Femur (tissue), 1 donor: ENCODE measurements around the gene SGSH.
"Not testable (repeated sequence)": the region's sequence is repeated elsewhere in the genome, so short reads cannot be mapped to it uniquely, and the experiment has no call there.

Source experiments
- DNase-seq: peaks from one replicate; pipeline ENCODE4 v3.0.0-alpha.2; 2017

Gene SGSH

GRCh38 chr17:80220054-80220735 is at the start of gene SGSH, which contains the start of gene SLC26A11:
Gene SGSH (minus strand): TSS chr17:80220333. CDS start chr17:80220313, 20 bp downstream.
Gene SLC26A11 (plus strand): TSS chr17:80220427. CDS start chr17:80221561, 1,134 bp downstream.
- peak; percentile 86 for DNase-seq

DNA sequence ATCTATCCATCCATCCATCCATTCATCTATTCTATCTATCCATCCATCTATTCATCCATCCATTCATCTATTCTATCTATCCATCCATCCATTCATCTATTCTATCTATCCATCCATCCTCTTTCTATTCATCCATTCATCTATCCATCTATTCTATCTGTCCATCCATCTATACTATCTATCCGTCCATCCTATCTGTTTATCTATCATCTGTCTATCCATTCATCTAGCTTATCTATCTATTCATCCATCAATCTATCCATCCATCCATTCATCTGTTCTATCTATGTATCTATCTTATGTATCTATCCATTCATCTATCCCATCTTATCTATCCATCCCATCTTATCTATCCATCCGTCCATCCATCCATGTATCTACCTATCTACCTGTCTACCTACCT is 49.3 kb upstream of the SGSH start:
- no peak for DNase-seq

DNA sequence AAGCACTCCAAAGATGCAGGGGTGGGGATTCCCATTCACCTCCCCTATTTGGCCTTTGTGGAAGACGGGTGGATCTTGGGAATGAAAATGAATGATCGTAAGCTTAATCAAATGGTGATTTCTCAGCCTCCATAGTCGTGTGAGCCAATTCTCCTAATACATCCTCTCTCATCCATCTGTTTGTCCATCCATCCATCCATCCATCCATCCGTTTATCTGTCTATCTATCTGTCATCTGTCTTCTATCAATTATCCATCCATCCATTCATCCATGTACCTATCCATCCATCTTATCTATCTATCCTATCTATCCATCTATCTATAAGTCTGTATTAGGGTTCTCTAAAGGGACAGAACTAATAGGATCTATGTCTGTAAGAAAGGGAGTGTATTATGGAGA is 48.3 kb upstream of the SGSH start:
- DNase-seq, result no peak

DNA sequence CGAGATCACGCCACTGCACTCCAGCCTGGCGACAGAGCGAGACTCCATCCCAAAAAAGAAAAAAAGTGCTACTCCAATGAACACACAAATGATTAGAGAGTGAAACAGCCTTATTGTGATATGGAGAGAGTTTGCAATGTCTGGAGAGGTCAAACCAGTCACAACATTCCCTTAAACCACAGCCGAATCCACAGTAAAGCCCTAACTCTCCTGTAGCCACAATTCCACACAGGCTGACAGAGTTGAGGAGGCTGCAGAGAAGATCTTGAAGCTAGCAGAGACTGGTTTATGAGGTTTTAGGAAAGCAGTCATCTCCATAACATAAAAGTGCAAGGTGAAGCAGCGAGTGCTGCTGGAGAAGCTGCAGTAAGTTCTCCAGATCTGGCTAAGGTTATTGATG is 47.3 kb upstream of the SGSH start:
- DNase-seq, result no peak

DNA sequence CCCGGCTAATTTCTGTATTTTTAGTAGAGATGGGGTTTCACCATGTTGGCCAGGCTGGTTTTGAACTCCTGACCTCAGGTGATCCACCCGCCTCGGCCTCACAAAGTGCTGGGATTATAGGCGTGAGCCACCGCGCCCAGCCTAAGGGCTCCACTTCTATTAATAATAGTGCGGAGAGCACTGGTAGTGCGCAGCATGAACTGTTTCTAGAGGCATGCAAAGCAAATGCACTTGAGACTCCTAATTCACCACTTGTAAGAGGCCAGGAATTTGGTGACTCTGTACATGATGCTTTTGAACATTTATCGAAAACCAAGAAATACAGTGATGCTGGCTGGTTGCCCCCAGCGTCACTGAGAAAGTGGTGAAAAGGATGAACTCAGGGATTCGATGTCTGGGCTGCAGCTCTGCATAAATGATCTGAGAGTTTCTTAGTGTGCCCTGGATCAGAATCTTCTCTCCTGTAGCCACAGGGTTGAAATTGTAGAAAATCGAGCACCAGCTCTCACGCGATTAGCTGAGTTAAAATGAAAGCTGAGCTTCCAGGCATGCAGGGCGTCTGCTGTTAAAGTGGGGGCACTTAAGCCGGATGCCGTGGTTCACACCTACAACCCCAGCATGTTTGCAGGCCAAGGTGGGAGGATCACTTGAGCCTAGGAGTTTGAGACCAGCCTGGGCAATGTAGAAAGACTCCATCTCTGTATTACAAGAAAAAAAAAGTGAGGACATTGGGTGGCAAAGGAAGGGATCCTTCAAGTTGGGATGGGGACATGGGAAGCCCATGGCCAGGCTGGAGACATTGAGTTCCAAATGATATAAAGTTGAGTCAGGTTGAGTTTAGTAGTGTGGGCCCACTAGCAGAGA is 45.3 kb upstream of the SGSH start:
- no peak for DNase-seq

- DNase-seq, result no peak
Measured at GRCh38 chr17:80264205-80265075, 44.3 kb upstream of the SGSH start.

DNA sequence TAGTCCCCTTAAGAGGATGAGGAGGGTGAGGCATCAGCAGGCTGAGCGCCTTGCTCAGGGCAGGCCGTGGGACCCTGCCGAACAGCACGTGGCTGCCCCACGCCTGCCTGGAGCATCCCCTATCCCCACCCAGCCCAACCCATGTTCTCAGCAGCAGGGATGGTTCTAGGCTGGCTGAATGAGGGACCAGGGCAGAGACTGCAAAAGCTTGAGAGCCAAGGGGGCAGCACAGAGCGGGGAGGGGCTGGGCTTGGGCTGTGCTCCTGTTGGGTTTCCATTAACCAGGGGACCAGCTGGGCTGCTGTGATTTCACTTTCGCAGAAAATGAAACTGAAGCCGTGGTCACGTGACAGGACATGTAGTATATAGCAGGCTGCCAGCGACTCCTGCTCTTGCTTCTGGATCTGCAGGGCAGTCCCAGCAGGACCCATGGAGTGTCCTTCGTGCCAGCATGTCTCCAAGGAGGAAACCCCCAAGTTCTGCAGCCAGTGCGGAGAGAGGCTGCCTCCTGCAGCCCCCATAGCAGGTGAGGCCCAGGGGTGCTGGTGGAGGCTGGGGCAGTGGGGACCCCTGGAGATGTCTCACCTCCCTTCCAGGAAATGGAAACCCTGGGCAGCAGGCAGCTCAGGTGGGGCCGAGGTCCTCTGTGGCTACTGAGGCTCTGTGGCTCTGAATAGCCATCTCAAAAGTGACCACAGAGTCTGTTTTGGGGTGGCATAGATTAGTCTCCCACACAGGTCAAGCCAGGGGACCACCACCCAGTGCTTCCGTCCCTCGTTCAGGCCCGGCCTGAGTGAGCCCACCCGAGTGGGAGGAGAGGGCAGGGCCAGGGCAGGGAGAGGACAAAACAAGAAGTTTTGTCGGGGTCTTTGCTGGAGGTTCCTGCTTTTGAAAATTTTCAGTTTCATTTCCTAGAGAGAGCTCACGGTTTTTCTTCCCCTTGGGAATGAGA is 43.4 kb upstream of the SGSH start:
- peak; percentile 92 for DNase-seq

GRCh38 chr17:80262775-80263244 is 42.7 kb upstream of the SGSH start:
- no peak for DNase-seq

GRCh38 chr17:80262291-80262690 is 42.2 kb upstream of the SGSH start:
- DNase-seq, result no peak

DNA sequence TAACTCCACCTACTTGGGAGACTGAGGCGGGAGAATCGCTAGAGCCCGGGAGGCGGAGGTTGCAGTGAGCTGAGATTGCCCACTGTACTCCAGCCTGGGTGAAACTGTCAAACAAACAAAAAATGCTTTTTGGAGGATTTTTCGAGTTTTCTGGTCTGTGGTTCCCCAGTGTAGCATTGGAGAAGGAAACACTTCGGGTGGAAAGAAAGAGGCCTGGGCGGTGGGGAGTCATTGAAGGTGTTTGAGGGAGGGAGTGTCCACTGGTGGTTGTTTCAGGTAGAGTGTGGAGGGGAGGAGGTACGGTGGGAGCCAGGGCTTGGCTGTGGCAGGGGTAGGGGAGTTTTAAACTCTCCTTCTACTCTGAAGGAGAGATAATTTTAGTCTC is 41.8 kb upstream of the SGSH start:
- DNase-seq, result no peak

- peak; percentile 73 for DNase-seq
Measured at GRCh38 chr17:80261159-80261894, 41.2 kb upstream of the SGSH start.

GRCh38 chr17:80260791-80261158 is 40.6 kb upstream of the SGSH start, which contains the start of gene RNF213:
Gene RNF213 (plus strand): TSS chr17:80260852. CDS start chr17:80263682, 2,830 bp downstream.
- peak; percentile 60 for DNase-seq

DNA sequence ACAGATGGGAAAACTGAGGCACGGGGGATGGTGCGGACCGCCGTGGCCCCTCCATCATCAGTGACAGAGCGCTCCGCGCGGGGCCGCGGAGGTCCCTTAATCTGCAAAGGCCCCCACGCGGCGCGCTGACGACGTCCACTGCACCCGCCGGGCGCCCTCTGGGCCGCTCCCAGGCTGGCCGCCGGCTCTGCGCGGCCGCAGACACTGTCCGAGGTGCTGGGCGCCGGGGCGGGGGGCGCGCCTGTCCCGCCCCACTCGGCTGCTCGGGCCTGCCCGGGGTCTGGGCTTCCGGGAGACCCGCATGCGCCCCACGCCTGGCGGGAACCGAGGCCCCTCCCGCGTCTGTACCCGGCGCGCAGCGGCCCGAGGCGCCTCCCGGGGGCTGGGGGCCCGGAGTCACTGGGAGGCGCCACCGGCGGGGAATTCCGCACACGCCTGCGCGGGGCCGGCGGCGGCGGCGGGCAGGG is 40.0 kb upstream of the SGSH start:
- peak; percentile 77 for DNase-seq

DNA sequence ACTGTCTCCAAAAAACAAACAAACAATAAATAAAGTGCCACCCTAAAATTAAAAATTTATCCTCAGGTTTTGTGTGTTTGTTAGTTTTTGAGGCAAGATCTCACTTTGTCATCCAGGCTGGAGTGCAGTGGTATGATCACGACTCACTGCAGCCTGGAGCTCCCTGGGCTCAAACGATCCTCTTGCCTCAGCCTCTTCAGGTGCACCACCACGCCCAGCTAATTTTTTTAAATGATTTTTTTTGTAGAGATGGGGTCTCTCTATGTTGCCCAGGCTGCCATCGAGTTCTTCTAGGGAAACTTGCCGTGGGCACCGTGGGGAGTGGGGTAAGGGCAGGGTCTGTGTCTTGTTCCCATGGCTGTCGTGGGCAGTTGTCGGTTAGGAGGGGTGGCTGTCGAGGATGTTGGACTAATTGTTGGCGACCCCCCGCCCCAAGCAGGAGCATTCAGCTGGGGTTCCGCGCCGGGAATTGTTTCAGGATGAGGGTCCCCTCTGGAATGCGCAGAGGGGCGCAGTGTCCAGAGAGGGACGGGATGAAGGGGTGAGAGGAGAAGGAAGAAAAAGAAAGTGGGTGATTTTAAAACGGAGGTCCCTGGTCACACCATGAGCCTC is 39.4 kb upstream of the SGSH start:
- no peak for DNase-seq

DNA sequence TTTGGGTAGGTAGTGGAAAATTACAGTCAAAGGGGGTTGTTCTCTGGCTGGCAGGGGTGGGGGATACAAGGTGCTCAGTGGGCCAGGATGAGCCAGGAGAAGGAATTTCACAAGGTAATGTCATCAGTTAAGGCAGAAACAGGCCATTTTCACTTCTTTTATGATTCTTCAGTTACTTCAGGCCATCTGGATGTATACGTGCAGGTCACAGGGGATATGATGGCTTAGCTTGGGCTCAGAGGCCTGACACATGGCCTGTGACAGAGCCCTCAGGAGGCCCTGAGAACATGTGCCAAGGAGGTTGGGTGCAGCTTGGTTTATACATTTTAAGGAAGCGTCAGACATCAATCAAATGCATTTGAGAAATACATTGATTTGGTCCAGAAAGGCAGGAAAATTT is 38.2 kb upstream of the SGSH start:
- not testable (repeated sequence) for DNase-seq

DNA sequence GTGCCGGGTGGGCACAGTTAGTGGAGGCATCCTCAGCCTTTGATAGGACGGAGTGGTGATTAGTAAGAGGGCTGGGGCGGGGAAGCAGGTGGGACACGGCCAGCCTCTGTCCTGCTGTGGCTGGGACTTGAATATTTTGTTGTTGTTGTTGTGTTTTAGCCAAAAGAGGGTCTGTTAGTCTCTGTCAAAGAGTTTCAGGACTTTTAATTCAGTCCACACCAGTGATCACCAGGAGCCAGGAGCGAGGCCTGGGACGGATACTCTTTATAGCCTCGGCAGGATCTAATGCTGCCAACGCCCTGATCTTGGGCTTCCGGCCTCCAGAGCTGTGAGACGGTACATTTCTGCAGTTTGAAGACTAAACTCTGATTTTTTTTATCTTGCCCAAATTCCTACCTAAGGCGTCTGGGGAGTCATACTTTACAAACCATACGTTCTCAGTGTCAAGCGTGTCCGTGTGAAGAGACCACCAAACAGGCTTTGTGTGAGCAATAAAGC is 37.6 kb upstream of the SGSH start:
- DNase-seq, result no peak

- DNase-seq, result no peak
Measured at GRCh38 chr17:80256034-80256350, 35.9 kb upstream of the SGSH start.

DNA sequence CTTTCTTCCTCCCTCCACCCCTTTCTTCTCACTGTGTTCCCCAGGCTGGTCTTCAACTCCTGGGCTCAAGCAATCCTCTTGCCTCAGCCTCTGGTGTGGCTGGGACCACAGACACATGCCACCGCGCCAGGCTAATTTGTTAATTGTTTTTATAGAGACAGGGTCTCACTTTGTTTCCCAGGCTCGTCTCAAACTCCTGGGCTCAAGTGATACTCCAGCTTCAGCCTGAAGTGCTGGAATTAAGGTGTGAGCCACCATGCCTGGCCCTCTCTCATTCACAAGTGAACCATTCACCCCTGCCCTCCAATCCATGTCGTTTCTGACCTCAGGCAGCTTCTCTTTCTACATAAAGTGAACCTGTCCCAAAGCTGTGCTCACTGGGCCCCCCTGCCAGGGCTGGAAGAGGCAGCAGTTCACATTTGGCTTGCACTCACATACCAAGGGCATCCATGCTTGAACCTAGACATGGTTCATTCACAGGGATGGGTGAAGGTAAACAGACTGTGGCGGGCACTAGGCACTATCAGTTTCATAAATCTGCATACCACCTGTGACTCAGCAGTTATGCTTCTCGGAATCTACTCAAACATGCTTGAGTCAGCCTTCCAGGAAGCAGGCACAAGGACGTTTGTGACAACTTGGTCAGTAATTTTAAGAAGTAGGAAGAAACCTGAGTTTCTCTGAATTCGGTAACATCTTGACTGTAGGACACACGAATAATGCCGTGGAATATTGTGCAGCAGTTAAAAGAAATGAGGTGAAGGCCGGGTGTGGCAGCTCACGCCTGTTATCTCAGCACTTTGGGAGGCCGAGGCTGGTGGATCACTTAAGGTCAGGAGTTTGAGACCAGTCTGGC is 34.5 kb upstream of the SGSH start:
- DNase-seq, result no peak

DNA sequence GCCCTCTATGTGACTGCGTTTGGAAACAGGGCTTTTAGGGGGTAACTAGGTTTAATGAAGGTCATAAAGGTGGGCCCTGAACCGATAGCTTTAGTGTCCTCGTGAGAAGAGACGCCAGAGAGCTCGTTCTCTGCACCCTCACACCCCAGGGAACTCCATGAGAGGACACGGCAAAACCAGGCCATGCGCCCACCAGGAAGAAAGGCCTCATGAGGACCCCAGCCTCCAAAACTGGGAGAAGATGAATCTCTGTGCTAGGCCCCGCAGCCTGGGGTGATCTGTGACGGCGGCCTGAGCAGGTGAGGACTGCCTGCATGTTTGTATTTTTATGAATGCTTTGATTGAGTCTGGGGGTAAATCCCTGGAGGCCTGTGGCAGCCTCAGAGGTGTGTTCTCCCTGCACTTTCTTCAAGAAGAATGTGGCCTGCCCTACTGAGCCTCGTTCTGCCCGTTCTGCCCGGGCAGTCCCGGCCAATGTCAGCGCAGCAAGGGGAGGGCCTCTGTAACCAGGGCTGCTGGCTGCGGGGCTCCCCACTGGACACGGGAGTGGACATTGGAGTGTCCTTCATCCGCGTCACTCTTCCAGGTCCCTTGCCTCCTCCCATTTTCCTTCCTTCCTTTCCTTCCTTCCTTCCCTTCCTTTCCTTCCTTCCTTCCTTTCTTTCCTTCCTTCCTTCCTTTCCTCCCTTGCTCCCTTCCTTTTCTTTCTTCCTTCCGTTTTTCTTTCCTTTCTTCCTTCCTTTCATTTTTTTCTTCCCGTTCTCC is 33.7 kb upstream of the SGSH start:
- no peak for DNase-seq
